ENCODE measurements around the gene SMC1B.
"Not testable (repeated sequence)": the region's sequence is repeated elsewhere in the genome, so short reads cannot be mapped to it uniquely, and the experiment has no call there.

The SMC1B gene

DNA sequence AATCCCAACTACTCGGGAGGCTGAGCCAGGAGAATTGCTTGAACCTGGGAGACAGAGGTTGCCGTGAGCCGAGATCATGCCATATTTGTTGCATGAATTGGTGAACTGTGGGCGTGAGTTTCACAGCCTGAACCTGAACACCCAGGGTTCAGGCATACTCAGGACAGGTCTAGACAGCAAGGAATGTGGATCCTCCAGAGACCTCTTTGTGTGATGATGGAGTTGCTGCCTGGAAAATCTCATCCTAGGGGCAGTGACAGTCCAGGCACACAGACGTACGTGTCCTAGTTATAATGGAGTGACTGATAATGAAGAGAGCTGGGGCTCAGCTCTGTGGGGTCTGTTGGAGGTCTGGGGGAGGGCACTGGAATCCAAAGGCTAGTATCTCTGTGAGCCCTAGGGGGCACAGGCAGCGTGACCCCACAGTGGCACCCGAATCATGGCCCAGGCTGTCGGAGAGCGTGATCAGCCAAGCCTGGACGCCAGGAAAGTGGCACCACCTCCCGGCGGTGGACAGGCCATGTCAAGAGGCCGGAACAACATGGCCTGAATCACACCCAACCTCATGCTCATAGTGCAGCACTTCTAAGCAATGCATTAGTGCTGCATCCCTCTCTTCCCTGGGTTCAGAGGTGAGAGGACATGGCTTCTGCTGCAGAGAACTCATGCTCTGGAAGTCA lies 31.8 kb upstream of the SMC1B start:
- DNase-seq: no peak

- no peak for DNase-seq
Observed at GRCh38 chr22:45444168-45444567, 30.8 kb upstream of the SMC1B start.

- DNase-seq: no peak
Observed at GRCh38 chr22:45442116-45442515, 28.7 kb upstream of the SMC1B start.

- DNase-seq: peak; percentile 5
Observed at GRCh38 chr22:45441138-45441537, 27.7 kb upstream of the SMC1B start.

DNA sequence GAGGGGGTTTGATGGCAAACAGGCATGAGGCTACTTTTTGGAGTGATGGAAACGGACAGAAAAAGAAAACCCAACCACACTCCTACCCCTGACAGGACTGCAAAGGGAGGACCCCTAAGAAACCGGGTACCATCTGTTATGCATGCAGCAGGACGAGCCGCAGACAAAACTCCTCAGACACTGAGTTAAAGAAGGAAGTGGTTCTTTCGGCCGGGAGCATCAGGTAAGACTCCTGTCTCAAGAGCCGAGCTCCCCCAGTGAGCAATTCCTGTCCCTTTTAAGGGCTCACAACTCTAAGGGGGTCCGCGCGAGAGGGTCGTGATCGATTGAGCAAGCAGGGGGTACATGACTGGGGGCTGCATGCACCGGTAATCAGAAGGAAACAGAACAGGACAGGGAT lies 27.3 kb upstream of the SMC1B start:
- DNase-seq: not testable (repeated sequence)

GRCh38 chr22:45438336-45438735 lies 24.9 kb upstream of the SMC1B start:
- no peak for DNase-seq

GRCh38 chr22:45436871-45437517 lies 23.6 kb upstream of the SMC1B start:
- DNase-seq: not testable (repeated sequence)

GRCh38 chr22:45435544-45436139 lies 22.2 kb upstream of the SMC1B start:
- DNase-seq: peak; percentile 56

DNA sequence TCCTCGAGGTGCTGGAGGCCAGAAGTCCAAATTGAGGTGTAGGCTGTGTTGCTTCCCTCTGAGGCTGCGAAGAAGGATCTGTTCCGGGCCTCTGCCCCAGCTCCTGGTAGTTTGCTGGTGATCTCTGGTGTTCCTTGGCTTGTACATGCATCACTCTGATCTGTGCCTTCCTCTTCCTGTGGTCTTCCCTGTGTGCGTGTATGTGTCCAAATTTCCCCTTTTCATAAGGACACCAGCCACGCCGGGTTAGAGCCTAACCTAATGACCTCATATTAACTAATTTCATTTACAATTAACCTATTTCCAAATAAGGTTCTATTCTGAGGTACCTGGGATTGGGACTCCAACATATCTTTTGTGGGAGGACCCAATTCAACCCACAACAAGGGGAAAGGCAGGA lies 21.6 kb upstream of the SMC1B start:
- DNase-seq: no peak

- no peak for DNase-seq
Observed at GRCh38 chr22:45430871-45431270, 17.5 kb upstream of the SMC1B start.

- no peak for DNase-seq
Observed at GRCh38 chr22:45429981-45430775, 16.8 kb upstream of the SMC1B start.

- DNase-seq: no peak
Observed at GRCh38 chr22:45429424-45429823, 16.0 kb upstream of the SMC1B start.

DNA sequence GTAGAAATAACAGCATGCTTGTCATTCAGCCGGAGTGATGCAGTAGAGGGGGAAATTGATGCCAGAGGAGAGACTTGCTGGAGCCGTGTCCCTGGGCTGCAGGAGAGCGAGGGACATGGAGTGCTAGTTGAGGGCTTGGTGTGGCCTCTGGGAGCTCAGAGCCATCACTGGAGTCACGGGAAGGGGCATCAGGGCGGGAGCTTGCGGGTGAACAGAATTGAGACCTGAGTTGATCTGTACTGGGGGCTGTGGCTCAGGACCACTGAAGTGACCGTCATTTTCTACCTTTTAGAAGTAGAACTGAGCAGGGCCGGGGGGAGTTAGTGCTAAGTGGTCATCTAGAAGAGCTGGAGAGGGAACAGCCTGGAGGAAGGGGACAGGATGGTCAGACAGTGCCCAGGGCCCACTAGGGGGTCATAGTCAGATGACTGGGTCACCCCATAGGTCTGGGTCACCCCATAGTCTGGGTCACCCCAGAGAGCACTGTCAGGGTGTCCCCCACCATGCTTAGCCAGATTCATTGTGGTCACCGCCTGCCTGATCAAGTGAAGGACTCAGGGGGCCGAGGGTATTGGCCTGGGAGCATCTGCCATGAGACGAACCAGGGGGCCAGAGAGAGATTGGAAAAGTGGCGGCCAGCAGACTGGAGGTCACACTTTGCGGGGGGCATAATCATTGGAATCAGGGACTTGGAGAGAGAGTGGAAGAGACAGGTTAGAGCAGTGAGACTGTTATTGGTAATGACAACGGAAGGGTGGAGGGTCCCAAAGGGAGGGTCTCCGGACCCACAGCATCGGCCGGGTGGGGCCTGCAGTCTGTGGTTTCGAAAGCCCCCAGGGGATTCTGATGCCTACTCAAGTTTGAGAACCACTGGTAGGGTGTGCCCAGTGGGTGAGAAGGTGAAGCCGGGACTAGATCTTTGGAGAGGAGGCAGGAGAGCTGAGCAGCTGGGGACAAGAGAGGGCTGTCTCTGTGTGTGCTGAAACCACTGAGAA lies 15.3 kb upstream of the SMC1B start:
- no peak for DNase-seq

DNA sequence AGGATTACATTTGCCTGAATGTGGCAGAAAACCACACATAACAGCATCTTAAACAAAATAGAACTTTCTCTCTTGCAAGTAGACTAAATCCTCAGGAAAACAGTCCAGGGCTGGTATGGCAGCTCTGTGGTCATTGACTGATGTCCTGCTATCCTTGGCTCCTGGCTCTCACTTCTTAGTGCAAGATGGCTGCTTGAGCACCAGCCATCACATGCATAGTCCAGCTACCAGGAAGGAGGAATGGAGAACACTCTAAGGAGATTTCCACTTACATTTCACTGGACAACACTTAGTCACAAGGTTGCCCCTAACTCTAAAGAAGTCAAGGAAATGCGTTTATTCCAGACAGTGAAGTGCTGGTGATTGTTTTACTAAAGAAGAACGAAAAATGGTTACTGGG lies 13.7 kb upstream of the SMC1B start:
- no peak for DNase-seq

- DNase-seq: no peak
Observed at GRCh38 chr22:45426387-45426786, 13.0 kb upstream of the SMC1B start.

DNA sequence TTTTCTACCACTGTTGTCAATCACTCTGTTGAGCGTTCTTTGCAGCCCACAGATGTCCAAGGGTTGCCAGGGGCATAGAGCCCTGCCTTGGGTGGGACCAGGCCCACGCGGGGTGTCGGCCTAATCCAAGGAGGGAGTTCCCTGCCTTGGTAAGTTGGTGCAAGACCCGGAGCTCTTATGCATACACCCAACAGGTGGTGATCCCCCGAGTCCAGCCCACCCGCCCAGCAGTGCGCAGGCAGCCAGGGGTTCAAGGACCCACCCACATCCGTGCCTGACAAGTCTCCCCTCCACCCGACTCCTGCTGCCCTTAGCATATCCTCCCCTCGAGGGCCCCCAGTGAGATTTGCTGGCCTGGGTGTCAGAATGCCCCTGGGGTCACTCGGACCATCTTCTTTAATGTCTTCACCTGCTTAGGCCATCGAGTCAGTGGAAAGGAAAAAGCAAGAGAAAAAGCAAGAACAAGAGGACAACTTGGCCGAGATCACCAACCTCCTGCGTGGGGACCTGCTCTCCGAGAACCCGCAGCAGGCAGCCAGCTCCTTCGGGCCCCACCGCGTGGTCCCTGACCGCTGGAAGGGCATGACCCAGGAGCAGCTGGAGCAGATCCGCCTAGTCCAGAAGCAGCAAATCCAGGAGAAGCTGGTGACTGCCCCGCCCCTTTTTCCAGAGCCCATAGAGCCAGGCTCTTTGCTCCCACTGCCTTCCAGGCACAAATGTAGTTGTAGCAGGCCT lies 12.3 kb upstream of the SMC1B start:
- DNase-seq: no peak

DNA sequence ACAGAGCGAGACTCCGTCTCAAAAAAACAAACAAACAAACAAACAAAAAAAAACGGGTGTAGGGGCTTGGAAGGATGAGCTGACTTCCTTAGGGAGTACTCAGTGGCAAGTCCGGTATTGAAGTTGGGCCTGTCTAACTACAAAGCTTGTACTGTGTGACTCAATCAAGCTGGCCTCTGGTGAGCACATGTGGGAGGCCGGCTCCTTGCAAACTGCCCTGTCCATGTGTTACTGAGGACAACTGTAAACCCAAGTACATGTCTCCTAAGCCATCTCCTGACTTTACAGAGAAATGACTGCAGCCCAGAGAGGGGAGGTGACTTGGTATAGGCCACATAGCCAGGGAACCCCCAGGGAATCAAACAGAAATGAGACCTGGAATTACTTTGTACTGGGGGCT lies 11.7 kb upstream of the SMC1B start:
- no peak for DNase-seq

GRCh38 chr22:45424241-45424731 lies 10.9 kb upstream of the SMC1B start:
- DNase-seq: no peak

DNA sequence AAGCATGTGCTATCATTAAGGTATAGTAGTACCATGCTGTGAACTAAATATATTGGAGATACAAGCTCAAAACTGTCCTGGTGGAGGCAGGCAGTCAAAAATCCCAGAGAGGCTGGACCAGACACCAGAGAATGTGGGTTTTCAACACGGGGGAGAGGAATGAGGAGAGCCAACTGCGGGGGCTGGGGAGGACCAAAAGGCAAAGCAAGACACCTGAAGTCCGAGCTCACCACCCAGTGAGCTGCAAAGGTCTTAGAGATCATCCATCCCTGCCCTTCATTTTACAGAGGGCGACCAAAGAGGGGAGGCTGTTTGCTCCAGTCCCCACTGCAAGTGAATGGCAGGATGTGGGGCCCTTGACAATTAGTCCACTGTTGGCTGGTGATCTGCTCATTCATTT lies 10.1 kb upstream of the SMC1B start:
- DNase-seq: no peak

DNA sequence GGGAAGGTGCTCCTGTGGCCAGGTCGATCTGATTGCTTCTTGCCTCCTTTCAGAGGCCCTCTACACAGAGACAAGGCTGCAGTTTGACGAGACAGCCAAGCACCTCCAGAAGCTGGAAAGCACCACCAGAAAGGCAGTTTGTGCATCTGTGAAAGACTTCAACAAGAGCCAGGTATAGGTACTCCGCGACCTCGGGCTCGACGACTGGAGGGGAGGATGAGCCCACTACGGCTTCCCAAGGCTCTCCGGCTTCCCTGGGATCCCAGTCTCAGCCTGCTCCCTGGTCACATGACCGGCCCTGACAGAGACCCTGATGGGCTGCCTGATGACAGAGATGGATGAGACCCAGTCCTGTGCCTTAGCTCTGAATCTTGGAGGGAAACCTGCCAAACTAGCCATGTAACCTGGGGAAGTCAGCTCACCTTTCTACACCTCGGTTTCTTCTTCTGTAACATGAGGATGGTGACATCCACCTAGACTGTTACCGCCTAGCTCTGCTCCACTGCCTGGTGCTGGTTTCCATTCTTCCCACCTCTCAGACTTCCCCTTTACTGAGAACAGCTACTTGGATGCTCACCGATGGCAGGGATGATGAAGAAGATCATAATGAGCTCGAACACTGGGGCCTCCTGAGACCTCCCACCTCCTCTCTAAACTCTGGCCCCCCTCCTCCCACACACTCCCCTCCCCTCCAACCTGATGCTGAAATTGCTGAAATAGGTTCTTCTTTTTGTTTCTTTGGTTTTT lies 9.0 kb upstream of the SMC1B start:
- no peak for DNase-seq

All from NCI-H2227 treated with DMSO at 0.1 percent for 48 hours (cell line).